Lung (tissue), 12 donors: ENCODE measurements around the gene DHRSX. TPM values are rescaled to one million over a fixed set of nuclear protein-coding genes. Genes with fewer than 3 reads are reported as not detected.
"Not testable (repeated sequence)": the region's sequence is repeated elsewhere in the genome, so short reads cannot be mapped to it uniquely, and the experiment has no call there.

Experiments used
- ATAC-seq: fragments of 200-7000 bp; cut with Tn5 transposase; one replicate; pipeline ENCODE4 v1.9.1; 2020; ENCODE audit warnings: moderate number of reproducible peaks; ENCODE audit not compliant: insufficient read depth, low FRiP score
- DNase-seq, 3 donors: peaks; one replicate each; pipeline ENCODE4 v3.0.0-alpha.2; 2013 to 2017
- H3K27ac ChIP-seq, 2 donors: one replicate each; pipeline ENCODE4 v1.5.1; 2013; ENCODE audit warnings: mild to moderate bottlenecking in 2 of 2, moderate library complexity in 2 of 2, control low read depth in 1 of 2, inconsistent platforms in 1 of 2, low read depth in 1 of 2, low read length in 1 of 2
- H3K27me3 ChIP-seq, 3 donors: one replicate each; pipeline ENCODE4 v1.5.1; 2013; ENCODE audit warnings: low read length in 2 of 3; ENCODE audit not compliant: control insufficient read depth in 3 of 3, insufficient read depth in 3 of 3
- H3K36me3 ChIP-seq, 4 donors: one replicate each; pipeline ENCODE4 v1.5.1; 2013; ENCODE audit warnings: low read length in 4 of 4, mild to moderate bottlenecking in 1 of 4, moderate library complexity in 1 of 4; ENCODE audit not compliant: control insufficient read depth in 4 of 4, insufficient read depth in 4 of 4
- H3K4me1 ChIP-seq, 5 donors: one replicate each; pipeline ENCODE4 v1.5.1; 2013; ENCODE audit warnings: low read length in 5 of 5, mild to moderate bottlenecking in 2 of 5, moderate library complexity in 1 of 5; ENCODE audit not compliant: control insufficient read depth in 5 of 5, insufficient read depth in 5 of 5
- H3K4me3 ChIP-seq: one replicate; pipeline ENCODE4 v1.5.1; 2013; ENCODE audit warnings: mild to moderate bottlenecking, control low read depth, moderate library complexity
- H3K9ac ChIP-seq, 2 donors: one replicate each; pipeline ENCODE4 v1.5.1; 2013; ENCODE audit warnings: low read length in 2 of 2, control low read depth in 1 of 2; ENCODE audit not compliant: insufficient read depth in 1 of 2
- H3K9me3 ChIP-seq, 4 donors: one replicate each; pipeline ENCODE4 v1.5.1; 2013; ENCODE audit warnings: low read length in 3 of 4, mild to moderate bottlenecking in 1 of 4, moderate library complexity in 1 of 4; ENCODE audit not compliant: control insufficient read depth in 4 of 4, insufficient read depth in 3 of 4
- CTCF ChIP-seq: IDR thresholded peaks from 2 replicates; pipeline ENCODE4 v1.5.1; 2012; ENCODE audit warnings: mild to moderate bottlenecking; ENCODE audit errors: control extremely low read depth, extremely low read depth
- WGBS, 2 donors: extraction: QIAGEN DNeasy Blood & Tissue Kit; methylation state at CpG; one replicate each; pipeline ENCODE4 v1.1.7; 2013; 5-methylcytosine and 5-hydroxymethylcytosine counted together
- polyA plus RNA-seq, 2 donors: library from polyadenylated mRNA; stranded (reverse); fragments of 200-250 nt; gene quantifications; one replicate each; pipeline ENCODE4 v1.2.1, GENCODE V29; 2013
- total RNA-seq, 2 donors: library from RNA; depleted of rRNA in 1 of 2; stranded (reverse); fragments of >200 nt in 1 of 2; gene quantifications; one replicate each; pipeline ENCODE4 v1.2.1, GENCODE V29; 2014 to 2021
- donor health status: control.
- donor health status: control.
- donor health status: Bipolar disorder and iron deficiency.
- donor health status: healthy.
- donor health status: DM: yes; HTN: yes; CAD: no.

The DHRSX gene
- total and polyA plus RNA-seq, 4 donors = 7.0 to 26.3 (median 18.9) TPM

GRCh38 chrX:2484256-2484655 lies 16.5 kb downstream of the DHRSX start:
- Histone ChIP-seq H3K36me3 (peaks cover 0 to 29% (median 24%) of the 10 kb centered on the region in 4 donors), H3K9me3 (peaks cover 0 to 3% (median under 1%) of the 10 kb centered on the region in 4 donors), H3K9ac (no peak overlapping the region), H3K4me1 (peaks cover 0 to 20% (median 5%) of the 10 kb centered on the region in 5 donors), H3K27ac (peak overlapping the region; percentile 4 to 21), H3K27me3 (no peaks in the 10 kb centered on the region), H3K4me3 (no peak overlapping the region)
- peak; percentile 78 to 90 (median 87) for DNase-seq
- ATAC-seq = no peak
- 76 to 81% methylated on average over 12 of the region's 12 CpGs for WGBS, 2 donors
- no peak for TF ChIP-seq CTCF

DNA sequence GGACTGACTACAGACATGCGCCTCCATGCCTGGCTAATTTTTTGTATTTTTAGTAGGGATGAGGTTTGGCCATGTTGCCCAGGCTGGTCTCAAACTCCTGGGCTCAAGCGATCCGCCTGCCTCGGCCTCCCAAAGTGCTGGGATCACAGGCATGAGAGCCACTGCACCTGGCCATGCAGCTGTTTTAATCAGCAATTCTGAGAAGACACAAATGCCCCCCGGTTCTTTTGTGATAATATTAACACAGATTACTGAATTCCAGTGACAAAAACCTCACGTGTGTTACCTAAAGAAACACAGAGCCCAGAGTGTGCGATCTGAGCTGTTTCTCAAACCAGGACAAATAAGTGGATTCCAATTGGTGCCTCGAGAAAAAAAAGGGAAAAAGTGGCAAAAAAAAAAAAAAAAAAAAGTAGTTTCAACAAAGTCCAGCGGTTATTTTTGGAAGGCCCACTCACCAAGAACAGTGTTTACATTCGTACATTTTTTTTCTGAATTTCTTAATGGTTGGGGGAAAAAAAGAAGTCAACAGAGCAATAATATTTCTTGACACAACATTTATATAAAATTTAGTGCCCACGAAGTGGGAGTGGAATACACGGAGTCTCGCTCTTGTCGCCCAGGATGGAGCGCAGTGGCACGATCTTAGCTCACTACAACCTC lies 17.2 kb downstream of the DHRSX start:
- H3K27me3 ChIP-seq = no peaks in the 10 kb centered on the region
- peak overlapping the region in 1 of 2 donors; percentile 32 for H3K9ac ChIP-seq
- H3K27ac ChIP-seq = no peak overlapping the region
- peak in 2 of 3 donors; percentile 67 to 73 for DNase-seq
- no peak overlapping the region for H3K4me3 ChIP-seq
- H3K36me3 ChIP-seq = peaks cover 0 to 22% (median 17%) of the 10 kb centered on the region in 4 donors
- 84 to 85% methylated on average over 16 of the region's 16 CpGs for WGBS, 2 donors
- TF ChIP-seq CTCF = no peak
- peaks cover 0 to 20% (median 5%) of the 10 kb centered on the region in 5 donors for H3K4me1 ChIP-seq
- H3K9me3 ChIP-seq = peaks cover 0 to 3% (median under 1%) of the 10 kb centered on the region in 4 donors
- ATAC-seq = no peak

- H3K4me1 ChIP-seq = peaks cover 0 to 20% (median 5%) of the 10 kb centered on the region in 5 donors
- not testable (repeated sequence) for H3K9ac ChIP-seq, H3K27ac ChIP-seq, H3K9me3 ChIP-seq, H3K27me3 ChIP-seq, ATAC-seq, H3K36me3 ChIP-seq, DNase-seq, H3K4me3 ChIP-seq
- 93 to 95% methylated on average over 11 to 12 of the region's 12 CpGs for WGBS, 2 donors
Observed at GRCh38 chrX:2481597-2481996, 19.2 kb downstream of the DHRSX start.

DNA sequence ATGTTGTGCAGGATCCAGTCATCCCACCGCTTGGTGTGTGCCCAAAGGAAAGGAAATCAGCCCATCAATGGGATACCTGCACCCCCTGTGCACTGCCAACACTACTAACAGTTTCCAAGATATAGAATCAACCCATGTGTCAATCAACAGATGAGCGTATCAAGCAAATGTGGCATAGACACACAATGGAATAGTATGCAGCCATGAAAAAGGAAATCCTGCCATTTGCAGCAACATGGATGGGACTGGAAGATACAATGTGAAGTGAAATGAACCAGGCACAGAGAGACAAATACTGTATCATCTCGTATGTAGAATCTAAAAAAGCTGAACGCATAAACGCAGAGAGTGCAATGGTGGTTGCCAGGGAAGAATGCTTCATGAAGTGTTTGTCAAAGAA lies 20.8 kb downstream of the DHRSX start:
- not testable (repeated sequence) for H3K36me3 ChIP-seq, DNase-seq, H3K27ac ChIP-seq, ATAC-seq, H3K4me3 ChIP-seq, H3K9ac ChIP-seq, H3K27me3 ChIP-seq, H3K9me3 ChIP-seq
- H3K4me1 ChIP-seq = peaks cover 0 to 17% (median 5%) of the 10 kb centered on the region in 5 donors
- 89 to 98% methylated on average over 5 of the region's 5 CpGs for WGBS, 2 donors
